Esophagus muscularis mucosa (tissue), 4 donors: ENCODE measurements around the gene TTYH3. TPM values are rescaled to one million over a fixed set of nuclear protein-coding genes. Genes with fewer than 3 reads are reported as not detected.
A peak's percentile ranks its signal among the peaks of the same experiment; 100 is the strongest.

Source experiments
- DNase-seq: peaks from one replicate; pipeline ENCODE4 v3.0.0-alpha.2; 2017; ENCODE audit errors: extremely low spot score
- H3K27ac ChIP-seq, 4 donors: fragments of 200-600 bp; sonication (generic); replicated peaks in 1 of 4; 1 replicate in 3 of 4; 2 replicates in 1 of 4; pipeline ENCODE4 v1.5.1; 2016 to 2019; ENCODE audit warnings: mild to moderate bottlenecking in 1 of 4
- H3K27me3 ChIP-seq, 4 donors: fragments of 200-600 bp; sonication (generic); one replicate each; pipeline versions ENCODE4 v1.5.1 to v1.6.0; 2016 to 2019
- H3K36me3 ChIP-seq, 4 donors: fragments of 200-600 bp; sonication (generic); one replicate each; pipeline ENCODE4 v1.5.1; 2016 to 2019
- H3K4me1 ChIP-seq, 4 donors: fragments of 200-600 bp; sonication (generic); one replicate each; pipeline ENCODE4 v1.5.1; 2016 to 2019
- H3K4me3 ChIP-seq, 4 donors: fragments of 200-600 bp; sonication (generic); 1 replicate in 2 of 4; 2 replicates in 2 of 4; pipeline ENCODE4 v1.5.1; 2016 to 2019; ENCODE audit warnings: mild to moderate bottlenecking in 4 of 4, moderate library complexity in 1 of 4
- H3K9me3 ChIP-seq, 4 donors: fragments of 200-600 bp; sonication (generic); 1 replicate in 3 of 4; 2 replicates in 1 of 4; pipeline ENCODE4 v1.5.1; 2016 to 2019
- CTCF ChIP-seq, 3 experiments: fragments of 200-600 bp in 2 of 3; fragments of 450-650 bp in 1 of 3; sonication (generic) in 2 of 3; IDR thresholded peaks; one replicate each; pipeline ENCODE4 v1.5.1; 2017 to 2019; ENCODE audit warnings: antibody characterized with exemption in 3 of 3, mild to moderate bottlenecking in 2 of 3, moderate library complexity in 1 of 3
- EP300 ChIP-seq: sonication (generic); formaldehyde crosslinking; IDR thresholded peaks from one replicate; pipeline ENCODE4 v1.6.1; 2017; ENCODE audit warnings: antibody characterized with exemption
- POLR2A ChIP-seq: fragments of 450-650 bp; IDR thresholded peaks from one replicate; pipeline ENCODE4 v1.6.1; 2017; ENCODE audit warnings: antibody characterized with exemption, moderate library complexity, mild to moderate bottlenecking, low read depth
- POLR2AphosphoS5 ChIP-seq, 2 donors: sonication (generic); formaldehyde crosslinking; IDR thresholded peaks; one replicate each; pipeline ENCODE4 v1.6.1; 2017; ENCODE audit warnings: antibody characterized with exemption in 2 of 2
- WGBS: methylation state at CpG from one replicate; pipeline ENCODE4 v1.1.5; 2018; 5-methylcytosine and 5-hydroxymethylcytosine counted together
- intact Hi-C: fragments of 100-400 bp; cut with DNase I; formaldehyde crosslinking; loops from one replicate; pipeline ENCODE4 v1.15.1; 2023
- total RNA-seq, 4 donors: library from RNA; depleted of rRNA; stranded (reverse); fragments of >200 nt; gene quantifications; one replicate each; pipeline versions ENCODE4 v1.1.0 to v1.2.1, GENCODE V29; 2016

Gene TTYH3
- total RNA-seq, 4 donors from 2014 or later, result 17.4 to 25.7 (median 20.2) TPM

- DNase-seq, result no peak
- TF ChIP-seq CTCF (IDR thresholded peaks at IDR 0.05) (no peak), EP300 (no peak), POLR2AphosphoS5 (IDR thresholded peaks at IDR 0.05) (no peak), POLR2A (no peak)
- intact Hi-C loops, result no loop called here
- peaks cover 37 to 62% (median 54%) of the 10 kb centered on the region in 4 donors for H3K4me1 ChIP-seq
- no peak overlapping the region for H3K27ac ChIP-seq
- H3K36me3 ChIP-seq, result no peaks in the 10 kb centered on the region
- 99% methylated on average over 8 of the region's 10 CpGs for WGBS
- H3K4me3 ChIP-seq, result no peak overlapping the region
- H3K27me3 ChIP-seq, result no peaks in the 10 kb centered on the region
- no peaks in the 10 kb centered on the region for H3K9me3 ChIP-seq
Measured at GRCh38 chr7:2623698-2624014, 8.1 kb upstream of the TTYH3 start.

- Histone ChIP-seq H3K4me3 (no peak overlapping the region), H3K9me3 (no peaks in the 10 kb centered on the region), H3K27ac (no peak overlapping the region), H3K36me3 (no peaks in the 10 kb centered on the region), H3K4me1 (peaks cover 37 to 55% (median 47%) of the 10 kb centered on the region in 4 donors), H3K27me3 (no peaks in the 10 kb centered on the region)
- DNase-seq, result no peak
- intact Hi-C loops, result no loop called here
- WGBS, result 86% methylated on average over 12 of the region's 18 CpGs
- TF ChIP-seq EP300, result no peak
- no peak for TF ChIP-seq POLR2AphosphoS5 (IDR thresholded peaks at IDR 0.05)
Measured at GRCh38 chr7:2624293-2624886, 7.4 kb upstream of the TTYH3 start.

- Histone ChIP-seq H3K4me3 (no peak overlapping the region), H3K36me3 (no peaks in the 10 kb centered on the region), H3K9me3 (no peaks in the 10 kb centered on the region), H3K27me3 (no peaks in the 10 kb centered on the region), H3K4me1 (peaks cover 39 to 58% (median 53%) of the 10 kb centered on the region in 4 donors), H3K27ac (peak overlapping the region in 3 of 4 donors; percentile 16 to 72 (median 54))
- intact Hi-C loops, result no loop called here
- WGBS, result 46% methylated on average over 9 of the region's 20 CpGs
- no peak for TF ChIP-seq EP300
- no peak for TF ChIP-seq POLR2A
- TF ChIP-seq CTCF (IDR thresholded peaks at IDR 0.05), result no peak
- peak; percentile 21 to 41 for TF ChIP-seq POLR2AphosphoS5 (IDR thresholded peaks at IDR 0.05)
- no peak for DNase-seq
Measured at GRCh38 chr7:2626498-2627117, 5.2 kb upstream of the TTYH3 start.

GRCh38 chr7:2627258-2628129 is 4.3 kb upstream of the TTYH3 start:
- Histone ChIP-seq H3K4me1 (peaks cover 30 to 54% (median 49%) of the 10 kb centered on the region in 4 donors), H3K27ac (peak overlapping the region; percentile 16 to 72 (median 47)), H3K4me3 (no peak overlapping the region), H3K36me3 (no peaks in the 10 kb centered on the region), H3K27me3 (no peaks in the 10 kb centered on the region), H3K9me3 (no peaks in the 10 kb centered on the region)
- intact Hi-C loops, result no loop called here
- WGBS, result 91% methylated on average over 8 of the region's 9 CpGs
- no peak for DNase-seq
- TF ChIP-seq EP300, result no peak
- no peak for TF ChIP-seq POLR2AphosphoS5 (IDR thresholded peaks at IDR 0.05)
- no peak for TF ChIP-seq POLR2A
- TF ChIP-seq CTCF (IDR thresholded peaks at IDR 0.05), result no peak

- Histone ChIP-seq H3K27me3 (no peaks in the 10 kb centered on the region), H3K4me3 (no peak overlapping the region), H3K4me1 (peaks cover 25 to 54% (median 49%) of the 10 kb centered on the region in 4 donors), H3K9me3 (no peaks in the 10 kb centered on the region), H3K36me3 (no peaks in the 10 kb centered on the region), H3K27ac (no peak overlapping the region)
- 90% methylated on average over 12 of the region's 12 CpGs for WGBS
- TF ChIP-seq POLR2AphosphoS5 (IDR thresholded peaks at IDR 0.05) (no peak), POLR2A (no peak), CTCF (IDR thresholded peaks at IDR 0.05) (no peak), EP300 (no peak)
- intact Hi-C loops, result no loop called here
- DNase-seq, result no peak
Measured at GRCh38 chr7:2628130-2628482, 3.7 kb upstream of the TTYH3 start.
